ENCODE data around the gene RNF213.

DNA sequence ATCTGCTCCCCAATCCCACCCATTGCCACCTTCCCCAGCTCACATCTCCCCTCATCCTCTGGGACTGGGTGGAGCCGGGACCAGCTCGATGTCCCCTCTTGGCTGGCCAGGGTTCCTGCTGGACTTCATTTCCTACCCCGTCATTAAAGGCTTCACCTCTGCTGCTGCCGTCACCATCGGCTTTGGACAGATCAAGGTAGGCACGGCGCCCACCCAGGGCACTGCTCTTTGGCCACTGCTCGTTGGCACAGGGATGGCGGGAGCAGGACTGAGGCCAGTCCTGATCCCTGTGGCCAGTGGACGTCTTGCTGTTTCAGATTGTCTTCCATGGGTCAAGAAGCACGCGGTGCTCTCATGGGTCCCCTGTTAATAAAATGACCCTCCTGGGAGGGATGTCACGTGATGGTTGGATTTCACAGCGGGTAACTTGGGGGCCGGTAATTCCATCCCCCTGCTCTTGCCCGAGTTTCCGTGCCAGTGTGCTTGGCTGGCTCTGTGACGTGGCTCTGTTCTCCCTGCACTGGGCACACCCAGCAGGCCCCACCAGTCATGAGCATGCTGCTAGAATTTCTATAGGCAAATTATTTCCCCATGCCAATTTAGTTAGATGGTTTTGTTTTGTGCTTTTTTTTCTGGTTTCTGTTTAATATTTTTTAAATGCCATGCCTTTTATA lies 37.4 kb upstream of the RNF213 start:
- TF ChIP-seq, protein P1, sequence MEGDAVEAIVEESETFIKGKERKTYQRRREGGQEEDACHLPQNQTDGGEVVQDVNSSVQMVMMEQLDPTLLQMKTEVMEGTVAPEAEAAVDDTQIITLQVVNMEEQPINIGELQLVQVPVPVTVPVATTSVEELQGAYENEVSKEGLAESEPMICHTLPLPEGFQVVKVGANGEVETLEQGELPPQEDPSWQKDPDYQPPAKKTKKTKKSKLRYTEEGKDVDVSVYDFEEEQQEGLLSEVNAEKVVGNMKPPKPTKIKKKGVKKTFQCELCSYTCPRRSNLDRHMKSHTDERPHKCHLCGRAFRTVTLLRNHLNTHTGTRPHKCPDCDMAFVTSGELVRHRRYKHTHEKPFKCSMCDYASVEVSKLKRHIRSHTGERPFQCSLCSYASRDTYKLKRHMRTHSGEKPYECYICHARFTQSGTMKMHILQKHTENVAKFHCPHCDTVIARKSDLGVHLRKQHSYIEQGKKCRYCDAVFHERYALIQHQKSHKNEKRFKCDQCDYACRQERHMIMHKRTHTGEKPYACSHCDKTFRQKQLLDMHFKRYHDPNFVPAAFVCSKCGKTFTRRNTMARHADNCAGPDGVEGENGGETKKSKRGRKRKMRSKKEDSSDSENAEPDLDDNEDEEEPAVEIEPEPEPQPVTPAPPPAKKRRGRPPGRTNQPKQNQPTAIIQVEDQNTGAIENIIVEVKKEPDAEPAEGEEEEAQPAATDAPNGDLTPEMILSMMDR (IDR thresholded peaks at IDR 0.05; ENCODE audit: insufficient read depth, low read depth, low read length): no peak
- TF ChIP-seq EZH2 (IDR thresholded peaks at IDR 0.05; ENCODE audit: insufficient read depth, low read length): no peak
